ENCODE measurements around the gene KRTAP5-11.
"Not testable (repeated sequence)": the region's sequence is repeated elsewhere in the genome, so short reads cannot be mapped to it uniquely, and the experiment has no call there.

Gene KRTAP5-11, protein sequence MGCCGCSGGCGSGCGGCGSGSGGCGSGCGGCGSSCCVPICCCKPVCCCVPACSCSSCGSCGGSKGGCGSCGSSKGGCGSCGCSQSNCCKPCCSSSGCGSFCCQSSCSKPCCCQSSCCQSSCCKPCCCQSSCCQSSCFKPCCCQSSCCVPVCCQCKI

DNA sequence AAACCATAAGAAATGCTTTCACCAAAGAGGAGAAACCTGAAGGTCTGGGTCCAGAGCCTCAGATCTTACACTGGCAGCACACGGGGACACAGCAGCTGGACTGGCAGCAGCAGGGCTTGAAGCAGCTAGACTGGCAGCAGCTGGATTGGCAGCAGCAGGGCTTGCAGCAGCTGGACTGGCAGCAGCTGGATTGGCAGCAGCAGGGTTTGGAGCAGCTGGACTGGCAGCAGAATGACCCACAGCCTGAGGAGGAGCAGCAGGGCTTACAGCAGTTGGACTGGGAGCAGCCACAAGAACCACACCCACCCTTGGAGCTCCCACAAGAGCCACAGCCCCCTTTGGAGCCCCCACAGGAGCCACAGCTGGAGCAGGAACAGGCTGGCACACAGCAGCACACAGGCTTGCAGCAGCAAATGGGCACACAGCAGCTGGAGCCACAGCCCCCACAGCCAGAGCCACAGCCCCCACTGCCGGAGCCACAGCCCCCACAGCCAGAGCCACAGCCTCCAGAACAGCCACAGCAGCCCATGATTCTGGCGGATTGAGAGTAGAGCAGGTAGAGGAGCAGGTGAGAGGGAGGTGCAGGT is at the start of gene KRTAP5-11:
TSS of gene KRTAP5-11 (minus strand) at position 567 of the 587 bp plus-strand sequence. CDS start at position 529, 38 bp downstream.
- DNase-seq = no peak

DNA sequence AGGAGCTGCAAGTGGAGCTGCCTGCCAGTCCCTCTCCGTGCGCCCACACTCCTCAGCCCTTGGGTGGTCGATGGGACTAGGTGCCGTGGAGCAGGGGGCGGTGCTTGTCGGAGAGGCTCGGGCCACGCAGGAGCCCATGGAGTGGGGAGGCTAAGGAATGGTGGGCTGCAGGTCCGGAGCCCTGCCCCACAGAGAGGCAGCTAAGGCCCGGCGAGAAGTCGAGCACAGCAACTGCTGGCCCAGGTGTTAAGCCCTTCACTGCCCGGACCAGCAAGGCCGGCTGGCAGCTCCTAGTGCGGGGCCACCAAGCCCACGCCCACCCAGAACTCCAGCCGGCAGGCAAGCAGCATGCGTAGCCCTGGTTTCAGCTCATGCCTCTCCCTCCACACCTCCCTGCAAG is 48.9 kb upstream of the KRTAP5-11 start:
- not testable (repeated sequence) for DNase-seq

- DNase-seq = not testable (repeated sequence)
Measured at GRCh38 chr11:71630071-71630470, 47.4 kb upstream of the KRTAP5-11 start.

DNA sequence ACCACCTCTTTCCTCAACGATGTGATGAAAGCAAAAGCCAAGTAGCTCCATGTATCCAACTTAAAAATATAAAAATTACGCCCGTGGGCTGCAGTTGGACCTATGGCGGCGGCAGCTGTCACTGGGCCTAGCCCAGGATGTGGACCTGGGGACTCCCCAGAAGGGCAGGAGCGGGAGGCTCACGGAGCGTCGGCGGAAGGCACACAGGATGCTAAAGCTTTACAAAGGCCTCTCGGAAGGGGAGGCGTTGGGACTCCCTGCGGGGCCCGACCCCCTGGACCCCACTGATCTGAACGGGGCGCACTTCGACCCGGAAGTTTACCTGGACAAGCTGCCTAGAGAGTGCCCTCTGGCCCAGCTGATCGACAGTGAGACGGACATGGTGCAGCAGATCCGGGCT is 46.3 kb upstream of the KRTAP5-11 start:
- DNase-seq = not testable (repeated sequence)

DNA sequence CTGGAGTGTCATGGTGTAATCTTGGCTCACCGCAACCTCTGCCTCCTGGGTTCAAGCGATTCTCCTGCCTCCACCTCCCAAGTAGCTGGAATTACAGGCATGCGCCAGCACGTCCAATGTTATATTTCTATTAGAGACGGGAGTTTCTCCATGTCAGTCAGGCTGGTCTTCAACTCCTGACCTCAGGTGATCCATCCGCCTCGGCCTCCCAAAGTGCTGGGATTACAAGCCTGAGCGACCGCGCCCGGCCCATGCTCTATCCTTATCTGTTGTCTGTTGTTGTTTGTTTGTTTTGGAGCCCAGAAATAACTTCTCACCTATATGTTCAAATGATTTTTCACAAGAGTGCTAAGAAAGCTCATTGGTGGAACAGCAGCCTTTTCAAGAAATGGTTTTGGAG is 40.6 kb upstream of the KRTAP5-11 start:
- not testable (repeated sequence) for DNase-seq

GRCh38 chr11:71622561-71622960 is 39.9 kb upstream of the KRTAP5-11 start:
- not testable (repeated sequence) for DNase-seq

- DNase-seq = not testable (repeated sequence)
Measured at GRCh38 chr11:71615003-71615402, 32.3 kb upstream of the KRTAP5-11 start.

GRCh38 chr11:71614366-71614917 is 31.8 kb upstream of the KRTAP5-11 start:
- DNase-seq = not testable (repeated sequence)

GRCh38 chr11:71613931-71614330 is 31.3 kb upstream of the KRTAP5-11 start:
- DNase-seq = not testable (repeated sequence)

- DNase-seq = not testable (repeated sequence)
Measured at GRCh38 chr11:71611218-71611910, 28.7 kb upstream of the KRTAP5-11 start.

GRCh38 chr11:71608272-71608671 is 25.6 kb upstream of the KRTAP5-11 start:
- DNase-seq = not testable (repeated sequence)

GRCh38 chr11:71607520-71608216 is 25.0 kb upstream of the KRTAP5-11 start:
- DNase-seq = not testable (repeated sequence)

DNA sequence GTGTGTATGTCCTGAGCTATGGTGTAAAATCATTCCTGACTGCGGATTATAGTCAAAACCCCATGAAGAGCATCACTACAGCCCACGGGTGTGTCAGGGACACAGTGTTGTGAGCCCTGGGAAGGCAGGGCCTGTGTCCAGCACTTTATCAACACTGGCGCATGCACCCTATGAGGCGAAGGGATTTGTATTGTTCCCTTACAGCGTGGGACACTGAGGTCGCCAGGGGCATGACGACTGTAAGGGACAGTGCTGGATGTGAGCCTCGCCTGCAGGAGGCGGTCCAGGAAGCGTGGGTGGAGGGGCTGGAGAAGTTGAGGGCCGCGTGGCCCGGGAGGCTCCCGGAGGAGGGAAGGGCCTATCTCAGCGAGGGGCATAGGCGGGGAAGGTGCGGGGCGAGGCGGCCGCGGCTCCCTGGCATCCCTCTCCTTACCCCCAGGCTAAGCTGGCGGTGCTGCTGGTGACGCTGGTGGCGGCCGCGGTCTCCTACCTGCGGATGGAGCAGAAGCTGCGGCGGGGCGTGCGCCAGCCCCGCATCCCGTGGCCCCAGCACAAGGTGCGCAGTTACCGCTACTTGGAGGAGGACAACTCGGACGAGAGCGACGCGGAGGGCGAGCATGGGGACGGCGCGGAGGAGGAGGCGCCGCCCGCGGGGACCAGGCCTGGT is 24.3 kb upstream of the KRTAP5-11 start:
- DNase-seq = not testable (repeated sequence)

GRCh38 chr11:71604798-71605488 is 22.3 kb upstream of the KRTAP5-11 start:
- not testable (repeated sequence) for DNase-seq

- not testable (repeated sequence) for DNase-seq
Measured at GRCh38 chr11:71603221-71603620, 20.5 kb upstream of the KRTAP5-11 start.

DNA sequence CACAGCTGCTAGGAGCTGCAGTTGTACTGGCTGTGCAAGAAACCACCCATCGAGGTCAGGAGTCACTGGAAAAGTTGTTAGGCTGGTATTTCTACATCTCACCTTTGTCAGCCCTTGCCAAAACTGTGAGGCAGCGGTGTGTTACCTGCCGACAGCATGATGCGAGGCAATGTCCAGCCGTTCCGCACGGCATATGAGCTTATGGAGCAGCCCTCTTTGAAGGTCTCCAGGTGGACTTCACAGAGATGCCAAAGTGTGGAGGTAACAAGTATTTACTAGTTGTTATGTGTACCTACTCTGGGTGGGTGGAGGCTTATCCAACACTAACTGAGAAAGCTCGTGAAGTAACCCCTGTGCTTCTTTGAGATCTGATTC is 6.9 kb upstream of the KRTAP5-11 start:
- DNase-seq = not testable (repeated sequence)

- DNase-seq = not testable (repeated sequence)
Measured at GRCh38 chr11:71588822-71589545, 6.3 kb upstream of the KRTAP5-11 start.

GRCh38 chr11:71588314-71588713 is 5.6 kb upstream of the KRTAP5-11 start:
- DNase-seq = not testable (repeated sequence)

- DNase-seq = not testable (repeated sequence)
Measured at GRCh38 chr11:71585673-71586072, 3.0 kb upstream of the KRTAP5-11 start.

- DNase-seq = not testable (repeated sequence)
Measured at GRCh38 chr11:71582969-71583368, 294 bp upstream of the KRTAP5-11 start.

- no peak for DNase-seq
Measured at GRCh38 chr11:71581826-71582225, 849 bp downstream of the KRTAP5-11 start.

Measured in activated effector memory CD4-positive, alpha-beta T cell treated with Interleukin-2 at 50 U/mL for 16 hours (primary cell).